Globus pallidus (tissue), 1 donor: ENCODE measurements around the gene CCNI2.
"Not testable (repeated sequence)": the region's sequence is repeated elsewhere in the genome, so short reads cannot be mapped to it uniquely, and the experiment has no call there.

Experiments
- DNase-seq: peaks from one replicate; pipeline ENCODE4 v3.0.0-alpha.2; 2015; ENCODE audit warnings: low spot score

CCNI2 gene

GRCh38 chr5:132781029-132781428 lies 33.8 kb downstream of the CCNI2 start:
- DNase-seq: no peak

GRCh38 chr5:132782101-132782500 lies 34.9 kb downstream of the CCNI2 start:
- peak; percentile 67 for DNase-seq

DNA sequence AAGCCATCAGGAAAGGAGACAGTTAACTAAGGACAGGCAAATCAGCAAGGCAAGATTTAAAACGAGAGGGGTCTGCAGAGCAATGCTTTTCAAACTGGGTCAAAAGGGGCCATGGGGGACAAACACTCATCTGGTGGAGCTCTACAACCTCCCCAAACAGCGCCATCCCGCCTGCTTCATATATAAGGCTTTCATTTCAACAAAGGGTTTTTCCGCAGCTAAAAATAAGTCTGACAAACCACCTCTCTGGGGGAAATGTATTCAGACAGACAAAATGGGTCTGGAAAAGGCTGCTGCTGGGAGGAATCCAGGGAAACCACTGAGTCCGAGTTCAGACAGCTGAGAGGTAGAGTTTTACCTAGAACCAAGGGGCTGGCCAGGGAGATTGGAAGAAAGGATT lies 38.1 kb downstream of the CCNI2 start:
- no peak for DNase-seq

- no peak for DNase-seq
Measured at GRCh38 chr5:132785864-132786263, 38.6 kb downstream of the CCNI2 start.

DNA sequence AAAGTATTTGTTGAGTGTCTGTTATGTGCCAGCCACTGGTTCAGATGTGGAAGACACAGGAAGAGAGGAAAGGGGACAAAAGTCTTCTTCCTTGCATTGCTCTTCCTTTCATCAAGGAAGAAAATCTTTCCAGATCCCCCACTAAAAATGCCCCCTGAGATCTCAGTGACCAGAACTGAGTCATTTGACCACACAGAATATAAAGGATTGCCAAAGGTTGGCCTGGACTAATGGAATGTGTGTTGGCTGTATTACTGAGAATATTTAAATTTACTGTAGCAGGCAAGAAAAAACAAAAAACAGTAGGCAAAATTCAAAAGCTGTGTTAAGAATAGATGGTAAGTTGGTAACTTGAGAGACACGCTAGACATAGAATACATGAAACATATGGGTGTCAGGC lies 39.9 kb downstream of the CCNI2 start:
- no peak for DNase-seq

GRCh38 chr5:132788508-132788907 lies 41.3 kb downstream of the CCNI2 start:
- no peak for DNase-seq

- DNase-seq: no peak
Measured at GRCh38 chr5:132788990-132789886, 42.0 kb downstream of the CCNI2 start.

- peak; percentile 59 for DNase-seq
Measured at GRCh38 chr5:132790201-132790865, 43.1 kb downstream of the CCNI2 start.

- no peak for DNase-seq
Measured at GRCh38 chr5:132791026-132791425, 43.8 kb downstream of the CCNI2 start.

DNA sequence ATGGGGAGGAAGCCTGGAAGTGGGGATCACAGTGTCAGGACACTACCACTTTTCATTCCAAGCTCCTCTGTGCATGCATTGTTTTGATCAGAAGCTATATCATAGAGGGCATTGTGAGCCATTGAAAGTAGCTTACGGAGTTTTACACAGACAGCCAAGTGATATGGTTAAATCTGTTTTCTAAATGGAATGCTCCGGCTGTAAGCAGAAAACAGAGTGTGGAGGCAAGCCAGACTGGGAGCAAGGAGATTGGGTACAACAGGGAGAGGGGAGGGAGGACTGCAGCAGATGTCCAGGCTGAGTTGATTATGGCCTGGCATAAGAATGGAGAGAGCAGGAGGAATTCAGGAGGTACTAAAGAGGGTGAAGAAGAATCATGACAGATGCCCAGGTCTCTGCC lies 50.4 kb downstream of the CCNI2 start:
- DNase-seq: peak; percentile 92

- DNase-seq: no peak
Measured at GRCh38 chr5:132799392-132799791, 52.2 kb downstream of the CCNI2 start.

GRCh38 chr5:132800545-132800944 lies 53.3 kb downstream of the CCNI2 start:
- DNase-seq: peak; percentile 94

- DNase-seq: no peak
Measured at GRCh38 chr5:132802044-132802684, 54.9 kb downstream of the CCNI2 start.

DNA sequence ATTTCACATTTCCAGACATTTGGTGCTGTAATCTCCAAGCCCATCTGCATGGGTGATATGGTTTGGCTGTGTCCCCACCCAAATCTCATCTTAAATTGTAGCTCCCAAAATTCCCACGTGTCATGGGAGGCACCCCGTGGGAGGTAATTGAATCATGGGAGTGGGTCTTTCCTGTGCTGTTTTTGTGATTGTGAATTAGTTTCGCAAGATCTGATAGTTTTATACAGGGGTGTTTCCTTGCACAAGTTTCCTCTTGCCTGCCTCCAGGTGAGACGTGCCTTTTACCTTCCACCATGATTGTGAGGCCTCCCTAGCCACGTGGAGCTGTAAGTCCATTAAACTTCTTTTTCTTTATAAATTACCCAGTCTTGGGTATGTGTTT lies 55.5 kb downstream of the CCNI2 start:
- not testable (repeated sequence) for DNase-seq
